HL-60/S4 (cell line): ENCODE results near the gene PTPRU.

Experiments used
- in situ Hi-C: fragments of 300-500 bp; cut with MboI; formaldehyde crosslinking; loops from 2 replicates; pipeline ENCODE4 v1.14.3; 2022; ENCODE audit warnings: low sequenced_read_pairs

PTPRU gene

DNA sequence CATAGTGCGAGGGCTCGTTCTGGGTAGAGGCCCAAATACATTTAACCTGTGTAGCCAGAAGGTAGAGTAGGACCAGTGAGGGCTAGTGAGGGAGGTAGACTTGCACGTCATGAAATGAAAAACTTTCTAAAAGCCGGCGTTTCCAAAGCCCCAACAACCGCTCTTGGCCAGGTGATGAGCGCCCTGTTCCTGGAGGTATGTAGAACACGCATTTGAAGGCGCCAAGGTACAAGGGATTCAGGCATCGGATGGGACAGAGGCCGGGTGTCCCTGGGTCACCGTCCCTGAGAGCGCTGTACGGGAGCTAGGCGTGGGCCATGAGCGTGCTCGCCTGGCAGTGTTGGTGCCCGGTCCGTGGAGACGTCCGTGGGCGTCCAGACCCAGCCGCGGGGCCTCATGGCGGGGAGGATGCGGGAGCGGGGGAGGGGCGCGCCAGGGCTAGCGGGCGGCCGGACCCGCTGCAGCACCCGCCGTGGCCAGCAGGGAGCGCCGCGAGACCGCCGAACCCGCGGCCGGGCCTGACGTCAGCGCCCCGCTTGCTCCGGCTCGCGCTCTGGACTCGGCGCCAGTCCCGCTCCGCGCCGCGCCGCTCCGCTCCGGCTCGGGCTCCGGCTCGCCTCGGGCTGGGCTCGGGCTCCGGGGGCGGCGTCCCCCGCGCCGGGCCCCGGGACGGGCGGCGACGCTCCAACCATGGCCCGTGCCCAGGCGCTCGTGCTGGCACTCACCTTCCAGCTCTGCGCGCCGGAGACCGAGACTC is at the start of gene PTPRU:
PTPRU (plus strand) TSS at position 568 of the 757 bp plus-strand sequence; CDS start at position 691, 123 bp downstream.
- in situ Hi-C loops: loop anchor here (25.0 kb wide), 1 partner anchor 1476 kb away; the partner anchor contains the start of gene MATN1

DNA sequence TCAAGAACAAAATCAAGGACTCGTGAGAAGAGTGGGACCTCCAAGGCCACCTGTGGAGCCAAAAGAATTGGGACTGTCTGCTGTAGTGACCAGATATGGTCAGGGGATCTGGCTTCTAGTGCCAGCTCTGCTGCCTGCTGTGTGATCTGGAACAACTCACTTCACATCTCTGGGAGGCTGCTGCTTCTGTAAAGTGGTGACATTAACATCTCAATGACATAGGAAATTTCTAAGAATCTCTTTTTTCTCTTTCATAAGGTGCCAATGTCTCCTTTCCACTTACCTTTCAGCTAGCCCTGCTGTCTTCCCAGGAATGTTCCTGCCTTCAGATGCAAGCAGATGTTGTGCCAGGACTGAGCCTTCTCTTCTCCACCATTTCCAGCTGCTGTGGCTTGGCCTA is 49.6 kb upstream of the PTPRU start:
- in situ Hi-C loops: no loop called here

DNA sequence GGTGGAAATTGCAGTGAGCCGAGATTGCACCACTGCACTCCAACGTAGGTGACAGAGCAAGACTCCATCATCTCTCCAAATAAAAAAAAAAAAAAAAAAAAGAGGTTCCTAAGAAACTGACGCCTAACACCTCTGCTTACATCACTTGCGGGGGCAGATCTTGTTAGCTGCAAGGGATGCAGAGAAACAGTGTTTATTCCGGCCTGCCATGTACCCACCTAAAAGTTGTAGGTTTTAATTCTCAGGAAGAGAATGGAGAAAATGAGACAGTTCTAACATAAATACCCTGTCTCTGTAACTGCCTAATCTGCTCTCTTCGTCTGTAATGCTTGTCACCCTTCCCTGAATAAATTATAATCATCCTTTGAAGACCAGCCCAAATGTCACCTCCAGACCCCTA is 45.6 kb upstream of the PTPRU start:
- in situ Hi-C loops: loop anchor here (10.0 kb wide), 1 partner anchor 406 kb away; no protein-coding TSS in a partner anchor

DNA sequence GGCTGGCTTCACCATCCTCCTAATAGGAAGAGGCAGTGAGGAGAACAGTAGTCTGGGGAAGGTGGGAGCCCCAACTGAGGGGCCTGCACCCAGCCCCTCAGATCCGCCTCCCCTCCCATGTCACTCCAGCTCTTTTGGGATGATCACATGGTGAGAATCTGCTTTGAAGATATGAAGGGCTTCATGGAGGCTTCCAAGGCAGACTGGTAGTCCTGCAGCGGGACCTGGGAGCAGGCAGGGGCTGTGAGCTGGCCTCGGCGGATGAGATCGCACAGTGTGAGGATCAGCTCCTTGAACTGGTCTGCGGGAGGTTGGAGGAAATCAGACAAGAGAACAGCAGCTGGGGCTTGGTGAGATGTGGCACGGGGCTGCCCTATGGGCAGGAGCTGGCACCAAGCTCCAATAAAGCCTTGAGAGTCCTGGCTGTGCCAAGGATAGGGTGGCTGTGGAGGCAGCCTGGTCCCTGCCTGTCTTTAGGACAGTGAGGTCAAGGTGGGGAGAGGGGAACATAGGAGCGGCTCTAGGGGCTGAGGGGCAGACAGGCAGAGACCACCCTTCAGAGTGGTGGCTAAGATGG is 42.4 kb upstream of the PTPRU start:
- in situ Hi-C loops: loop anchor here (10.0 kb wide), 1 partner anchor 409 kb away; no protein-coding TSS in a partner anchor

DNA sequence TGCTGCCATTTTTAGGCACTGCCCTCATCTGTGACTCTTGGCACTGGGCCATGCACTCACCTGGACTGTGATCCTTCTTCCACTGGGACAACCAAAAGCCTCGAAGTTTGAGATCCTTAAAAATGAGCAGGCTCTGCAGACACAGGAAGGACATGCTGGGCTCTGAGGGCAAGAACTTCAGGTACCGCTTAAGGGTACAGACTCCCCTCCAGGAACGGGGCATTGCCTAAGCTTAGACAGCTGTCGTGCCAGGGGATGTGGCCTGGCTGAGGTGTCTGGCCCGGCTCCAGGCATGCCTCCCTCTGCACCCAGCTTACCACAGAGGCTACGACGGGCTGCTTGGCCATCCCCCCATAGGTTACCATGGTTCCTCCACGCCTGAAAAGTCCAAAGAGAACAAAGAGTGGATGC is 40.4 kb upstream of the PTPRU start:
- in situ Hi-C loops: loop anchor here (10.0 kb wide), 1 partner anchor 411 kb away; no protein-coding TSS in a partner anchor

DNA sequence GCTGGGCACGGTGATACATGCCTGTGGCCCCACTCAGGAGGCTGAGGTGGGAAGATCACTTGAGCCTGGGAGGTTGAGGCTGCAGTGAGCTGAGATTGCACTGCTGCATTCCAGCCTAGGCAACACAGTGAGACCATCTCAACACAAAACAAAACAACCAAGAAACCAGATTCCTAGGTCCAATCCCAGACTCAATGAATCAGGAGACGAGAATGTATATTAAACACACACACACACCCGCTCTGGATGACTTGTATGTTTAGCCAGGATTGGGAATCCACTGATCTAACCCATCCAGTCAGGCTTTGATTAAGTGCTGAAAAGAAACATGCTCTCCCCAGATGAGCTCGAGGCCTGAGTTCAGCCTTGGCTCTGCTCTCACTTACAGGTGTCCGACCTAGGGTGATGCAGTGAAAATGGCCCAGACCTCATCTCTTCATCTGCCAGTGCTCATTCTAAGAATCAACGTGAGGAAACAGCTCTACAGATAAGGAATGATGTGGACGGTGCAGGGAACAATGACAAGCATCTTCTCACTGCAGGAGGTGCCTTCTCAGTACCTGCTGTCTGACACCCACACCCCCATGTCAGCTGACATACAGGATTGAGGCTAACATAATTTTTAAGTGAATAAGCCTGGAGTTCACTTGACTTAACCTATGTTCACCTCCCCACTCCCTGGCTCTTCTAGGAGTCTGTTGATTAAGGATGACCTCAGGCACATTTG is 39.3 kb upstream of the PTPRU start:
- in situ Hi-C loops: loop anchor here (10.0 kb wide), 1 partner anchor 412 kb away; no protein-coding TSS in a partner anchor

DNA sequence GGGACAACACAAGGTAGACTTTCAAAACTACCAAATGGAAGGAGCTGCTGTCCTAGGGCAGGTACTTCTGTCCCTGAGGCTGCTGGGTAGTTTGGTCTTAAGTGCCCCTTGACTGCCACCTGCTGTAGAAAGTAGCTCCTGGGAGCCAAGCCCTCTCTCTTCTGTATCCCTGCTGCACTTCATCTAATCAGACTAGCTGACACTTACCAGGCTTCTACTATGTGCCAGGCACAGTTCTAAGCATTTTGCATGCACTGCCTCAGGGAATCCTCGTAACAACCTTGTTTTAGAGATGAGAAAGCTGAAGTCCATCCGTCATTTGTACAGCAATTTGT is 38.8 kb upstream of the PTPRU start:
- in situ Hi-C loops: loop anchor here (10.0 kb wide), 1 partner anchor 413 kb away; no protein-coding TSS in a partner anchor

DNA sequence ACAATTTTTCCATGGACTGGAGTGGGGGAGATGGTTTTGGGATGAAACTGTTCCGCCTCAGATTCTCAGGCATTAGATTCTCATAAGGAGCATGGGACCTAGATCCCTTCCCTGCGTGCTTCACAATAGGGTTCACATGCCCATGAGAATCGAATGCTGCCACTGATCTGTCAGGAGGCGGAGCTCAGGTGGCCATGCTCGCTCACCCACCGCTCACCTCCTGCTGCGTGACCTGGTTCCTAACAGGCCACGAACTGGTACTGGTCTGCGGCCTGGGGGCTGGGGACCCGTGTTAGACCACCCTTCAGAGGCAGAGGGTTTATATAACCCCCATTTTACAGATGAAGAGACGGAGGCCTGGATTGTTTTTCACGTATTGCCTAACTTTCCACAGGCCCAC is 38.3 kb upstream of the PTPRU start:
- in situ Hi-C loops: loop anchor here (10.0 kb wide), 1 partner anchor 413 kb away; no protein-coding TSS in a partner anchor

DNA sequence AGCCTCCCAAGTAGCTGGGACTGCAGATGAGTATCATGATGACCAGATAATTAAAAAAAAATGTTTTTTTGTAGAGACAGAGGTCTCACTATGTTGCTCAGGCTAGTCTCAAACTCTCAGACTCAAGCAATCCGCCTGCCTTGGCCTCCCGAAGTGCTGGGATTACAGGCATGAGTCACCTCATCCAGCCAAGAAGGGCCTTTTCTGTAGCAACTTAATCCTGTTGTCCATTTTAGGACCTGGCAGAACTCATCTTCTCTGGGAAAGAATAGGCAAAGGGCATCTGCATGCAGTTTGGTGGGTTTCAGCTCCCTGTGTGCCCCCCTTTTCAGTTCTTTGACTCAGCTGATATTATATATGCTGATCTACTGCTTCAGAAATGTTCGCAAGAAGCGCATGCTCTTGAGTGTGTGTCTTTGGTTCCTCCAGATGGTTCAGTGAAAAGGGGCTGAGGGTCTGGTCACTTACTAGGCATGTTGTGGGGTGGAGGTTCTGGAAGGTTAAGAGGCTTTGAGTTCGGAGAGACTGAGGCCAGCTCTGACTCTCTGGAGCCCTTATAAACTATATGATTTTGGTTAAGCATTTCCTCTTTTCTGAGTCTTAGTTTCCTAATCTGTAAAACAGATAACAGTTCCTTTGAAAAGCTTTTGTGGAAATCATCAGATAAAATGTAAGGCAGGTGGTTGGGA is 35.3 kb upstream of the PTPRU start:
- in situ Hi-C loops: loop anchor here (5.0 kb wide), 1 partner anchor 319 kb away; no protein-coding TSS in a partner anchor

DNA sequence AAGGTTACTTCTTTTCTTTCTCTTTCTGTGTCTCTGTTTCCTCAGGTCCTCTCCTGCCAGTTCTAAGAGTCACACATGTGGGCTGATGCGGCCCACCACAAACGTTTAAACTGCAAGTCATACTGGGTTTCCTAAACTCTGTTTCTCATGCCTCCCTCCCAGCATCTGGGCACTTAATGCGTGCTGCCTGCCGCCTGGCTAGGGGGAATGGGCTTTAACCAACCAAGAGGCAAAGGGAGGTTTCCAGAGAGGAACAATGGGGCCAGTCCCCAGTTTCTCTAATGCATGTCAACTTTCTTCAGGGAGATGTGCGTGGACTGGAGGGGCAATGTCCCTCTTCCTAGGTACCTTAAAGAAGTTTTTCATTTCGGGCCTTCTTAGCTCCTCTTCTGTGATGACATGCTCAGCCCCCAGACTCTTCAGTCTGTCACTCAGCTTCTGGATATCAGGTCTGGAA is 34.7 kb upstream of the PTPRU start:
- in situ Hi-C loops: loop anchor here (5.0 kb wide), 1 partner anchor 319 kb away; no protein-coding TSS in a partner anchor

DNA sequence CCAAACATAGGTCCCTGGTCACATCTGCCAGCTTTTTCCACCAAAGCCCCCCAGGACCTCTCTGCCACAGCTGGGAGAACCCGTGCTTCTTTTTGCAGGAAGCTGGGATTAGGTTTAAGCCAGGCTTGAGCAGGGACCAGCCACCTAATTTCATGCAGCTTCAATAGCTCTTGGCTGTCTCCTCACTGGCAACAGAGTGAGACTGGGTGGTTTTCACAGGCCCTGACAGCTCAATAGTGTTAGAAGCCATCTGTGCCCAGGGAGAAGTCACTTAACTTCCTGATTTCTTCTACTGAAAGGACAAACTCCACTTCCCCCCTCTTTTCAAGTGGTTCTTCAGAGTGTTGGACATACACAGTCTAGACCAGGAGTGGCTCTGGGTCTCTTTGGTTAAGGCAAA is 34.3 kb upstream of the PTPRU start:
- in situ Hi-C loops: loop anchor here (5.0 kb wide), 1 partner anchor 320 kb away; no protein-coding TSS in a partner anchor

DNA sequence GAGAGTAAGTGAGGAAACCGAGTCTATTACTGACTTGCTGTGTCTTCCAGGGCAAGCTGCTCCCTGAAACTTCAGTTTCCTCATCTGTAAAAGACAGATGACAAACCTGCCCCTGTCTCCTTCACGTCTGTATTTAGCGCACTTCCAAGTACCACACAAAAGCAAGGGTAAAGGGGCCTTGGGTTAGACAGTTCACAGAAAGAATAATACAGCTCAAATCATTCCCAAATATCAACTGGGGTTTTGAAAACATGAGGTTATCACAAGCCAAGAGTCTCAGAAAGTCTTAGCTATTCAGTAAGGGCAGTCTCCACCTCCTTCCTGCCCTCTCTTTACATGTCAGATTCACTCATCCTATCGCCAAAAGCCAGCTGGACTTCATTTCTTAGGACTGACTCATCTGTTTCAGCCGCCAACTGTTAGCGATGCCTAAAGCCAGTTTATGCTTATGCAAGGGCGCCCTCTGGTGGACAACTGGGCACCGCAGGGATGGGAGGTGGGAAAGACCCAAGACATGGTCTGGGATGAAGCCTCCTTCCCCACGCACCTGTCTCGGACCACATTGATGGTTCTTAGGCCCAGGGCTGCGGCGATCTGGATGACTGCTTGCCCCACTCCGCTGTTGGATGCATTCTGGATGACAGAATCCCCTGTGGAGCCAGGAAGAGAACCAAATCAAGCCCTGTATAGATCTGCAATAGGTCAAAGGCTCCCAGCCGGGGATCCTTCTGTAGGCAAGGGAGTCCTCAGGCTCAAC is 33.6 kb upstream of the PTPRU start:
- in situ Hi-C loops: loop anchor here (5.0 kb wide), 1 partner anchor 320 kb away; no protein-coding TSS in a partner anchor

DNA sequence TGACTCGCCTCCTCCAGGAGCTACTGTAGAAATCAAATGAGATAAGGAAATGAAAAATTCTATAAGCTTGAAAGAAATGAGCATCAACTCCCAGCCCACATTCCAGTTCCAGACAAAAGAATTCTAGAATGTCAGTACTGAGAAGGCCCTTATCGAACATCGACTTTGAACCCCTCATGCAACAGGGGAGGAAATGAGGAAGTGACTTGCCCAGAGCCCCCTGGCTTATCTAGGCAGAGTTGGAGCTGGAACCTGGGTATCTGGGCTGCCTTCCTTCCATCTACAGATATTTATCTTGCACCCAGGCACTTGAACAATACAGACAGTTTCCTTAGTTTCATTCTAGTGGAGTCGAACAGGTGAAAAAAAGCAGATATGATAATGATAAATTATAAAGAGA is 27.9 kb upstream of the PTPRU start:
- in situ Hi-C loops: no loop called here

DNA sequence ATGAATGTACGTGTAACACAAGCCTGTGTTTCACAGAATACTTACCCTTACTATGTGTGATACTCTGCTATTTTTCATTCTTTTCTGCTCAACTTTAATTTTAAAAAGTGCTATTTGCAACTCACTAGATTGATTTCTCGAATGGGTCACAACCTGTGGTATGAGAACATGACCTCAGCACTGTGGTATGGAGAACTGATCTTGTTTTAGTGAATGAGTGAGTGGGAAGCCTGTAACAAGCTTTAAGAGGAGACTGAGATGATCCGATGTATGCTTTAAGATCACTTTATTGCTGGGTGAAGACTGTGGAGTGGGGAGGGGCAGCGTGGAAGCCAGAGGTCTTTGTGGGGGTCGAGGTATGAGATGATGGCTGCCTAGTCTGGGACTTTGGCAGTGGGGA is 27.1 kb upstream of the PTPRU start:
- in situ Hi-C loops: no loop called here

DNA sequence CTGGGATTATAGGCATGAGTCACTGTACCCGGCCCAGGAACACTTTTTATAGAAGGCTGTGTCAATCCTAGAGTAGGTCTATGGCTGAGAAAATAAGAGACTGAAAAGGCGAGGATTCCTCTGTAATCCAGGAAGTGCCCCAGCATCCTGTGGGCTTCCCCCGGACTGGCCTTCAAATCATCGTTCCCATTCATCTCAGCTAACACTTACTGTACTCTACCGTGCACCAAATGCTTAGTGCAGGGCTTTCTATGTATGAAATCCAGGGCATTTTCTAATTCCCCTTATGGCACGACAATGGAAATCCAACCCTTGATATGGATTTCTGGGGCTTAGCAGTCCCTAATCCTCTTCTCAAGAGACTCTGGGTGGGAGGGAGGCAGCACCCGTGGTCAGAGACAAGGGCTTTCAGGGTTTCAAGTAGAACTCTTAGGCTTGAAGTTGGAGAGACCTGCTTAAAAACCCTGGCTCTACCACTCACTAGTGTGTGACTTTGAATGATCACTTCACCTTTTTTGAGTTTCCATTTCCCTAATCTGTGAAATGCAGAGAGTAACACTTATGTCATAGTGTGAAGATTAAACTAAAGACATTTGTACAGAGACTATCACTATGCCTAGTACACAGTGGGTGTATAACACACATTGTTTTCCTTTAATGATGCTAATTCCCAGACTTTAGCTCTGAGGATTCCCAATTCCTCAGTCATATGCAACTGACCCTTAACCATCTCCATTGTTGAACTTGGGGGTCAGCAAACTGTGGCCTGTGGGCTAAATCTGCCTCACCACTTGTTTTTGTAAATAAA is 25.8 kb upstream of the PTPRU start:
- in situ Hi-C loops: no loop called here

DNA sequence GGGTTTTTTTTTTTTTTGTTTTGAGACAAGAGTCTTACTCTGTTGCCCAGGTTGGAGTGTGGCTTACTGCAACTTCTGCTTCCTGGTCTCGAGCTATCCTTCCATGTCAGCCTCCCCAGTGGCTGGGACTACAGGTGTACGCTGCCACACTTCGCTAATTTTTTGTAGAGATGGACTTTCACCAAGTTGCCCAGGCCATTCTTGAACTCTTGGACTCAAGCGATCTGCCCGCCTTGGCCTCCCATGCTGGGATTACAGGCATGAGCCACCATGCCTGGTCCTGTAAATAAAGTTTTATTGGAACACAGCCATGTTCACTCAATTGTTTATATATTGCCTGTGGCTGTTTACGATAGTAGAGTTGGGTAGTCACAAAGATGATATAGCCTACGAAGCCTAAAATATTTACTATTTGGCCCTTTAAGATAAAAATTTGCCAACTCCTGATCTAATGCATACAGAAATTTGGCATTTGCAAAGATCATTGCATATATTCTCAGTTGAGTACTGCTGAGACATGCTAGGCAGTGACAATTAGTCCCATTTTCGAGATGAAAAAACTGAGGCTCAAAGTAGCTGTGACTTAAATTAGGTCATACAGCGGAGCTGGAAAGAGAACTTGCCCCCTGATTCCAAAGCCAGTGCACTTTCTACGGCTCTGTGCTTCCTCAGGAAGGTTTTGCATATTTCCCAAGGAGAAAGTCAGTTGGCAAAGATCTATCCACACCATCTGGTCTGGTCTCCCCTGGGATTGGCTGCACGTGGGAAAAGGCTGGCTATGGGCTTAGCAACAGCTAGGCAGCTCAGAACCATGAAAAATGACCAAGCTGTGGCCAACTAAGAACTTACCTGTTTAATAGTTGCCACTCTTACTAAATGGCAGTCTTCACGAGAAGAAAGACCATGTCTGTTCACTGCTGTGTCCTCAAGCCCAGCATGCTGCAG is 25.0 kb upstream of the PTPRU start:
- in situ Hi-C loops: no loop called here

DNA sequence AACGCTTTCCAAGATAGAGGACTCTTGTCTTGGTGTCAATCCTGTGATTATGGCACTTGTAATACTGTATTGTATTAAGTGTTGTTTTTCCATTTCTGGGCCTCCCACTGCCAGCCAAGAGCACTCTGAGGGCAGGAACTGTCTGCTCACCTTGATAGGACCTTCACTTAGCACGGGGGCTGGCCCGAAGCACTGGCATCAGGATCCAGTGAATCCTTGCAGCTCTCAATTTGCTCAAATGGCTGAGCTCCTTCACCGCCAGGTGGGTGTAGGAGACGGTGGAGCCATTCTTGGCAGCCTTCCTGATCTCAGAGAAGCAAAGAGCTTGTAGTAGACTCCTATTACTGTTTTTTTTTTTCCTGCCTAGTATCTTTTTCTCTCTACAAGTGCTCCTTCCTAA is 23.3 kb upstream of the PTPRU start:
- in situ Hi-C loops: no loop called here

DNA sequence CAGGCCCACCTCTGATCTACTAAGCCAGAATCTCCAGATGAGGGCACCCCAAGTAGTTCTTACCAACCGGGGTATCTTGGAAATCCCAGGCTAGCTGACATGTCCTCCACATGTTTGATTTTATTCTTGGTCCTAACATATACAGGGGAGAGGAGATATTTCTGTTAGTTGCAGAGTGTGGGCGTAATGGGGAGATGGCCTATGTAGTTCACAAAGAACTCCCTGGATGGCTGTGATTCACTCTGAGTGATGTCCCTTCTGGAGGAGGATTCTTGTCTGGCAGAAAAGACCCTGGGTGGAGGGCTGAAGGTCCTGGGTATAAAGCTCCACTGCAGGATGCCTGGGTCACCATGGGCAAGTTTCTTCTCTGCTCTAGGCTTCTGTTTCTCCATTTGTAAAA is 18.7 kb upstream of the PTPRU start:
- in situ Hi-C loops: no loop called here
